Endothelial cell of umbilical vein (primary cell): ENCODE results near the gene FAM43B.

Experiments used
- CTCF ChIP-seq, 2 donors: IDR thresholded peaks; 1 replicate in 1 of 2; 2 replicates in 1 of 2; pipeline ENCODE4 v1.5.1; 2011; ENCODE audit warnings: low read length in 2 of 2, mild to moderate bottlenecking in 2 of 2, moderate library complexity in 2 of 2, control low read depth in 1 of 2, inconsistent platforms in 1 of 2, low read depth in 1 of 2; ENCODE audit not compliant: insufficient read depth in 1 of 2; ENCODE audit errors: extremely low read depth in 1 of 2
- EZH2 ChIP-seq: IDR thresholded peaks from 2 replicates; pipeline ENCODE4 v1.6.1; 2012; ENCODE audit warnings: borderline replicate concordance, low read depth, mild to moderate bottlenecking, moderate library complexity, low read length, inconsistent platforms; ENCODE audit not compliant: severe bottlenecking
- FOS ChIP-seq: IDR thresholded peaks from 2 replicates; pipeline ENCODE4 v1.6.1; 2011; ENCODE audit warnings: mild to moderate bottlenecking, low read length, moderate library complexity, borderline replicate concordance; ENCODE audit not compliant: insufficient read depth
- GATA2 ChIP-seq: IDR thresholded peaks from 2 replicates; pipeline ENCODE4 v1.7.0; 2011; ENCODE audit warnings: low read depth, mild to moderate bottlenecking, moderate library complexity, mixed read lengths, low read length; ENCODE audit not compliant: insufficient read length, insufficient read depth
- JUN ChIP-seq: IDR thresholded peaks from 2 replicates; pipeline ENCODE4 v1.6.1; 2011; ENCODE audit warnings: borderline replicate concordance, low read depth; ENCODE audit not compliant: insufficient read length, insufficient read depth
- MAX ChIP-seq: IDR thresholded peaks from 2 replicates; pipeline ENCODE4 v1.6.1; 2011; ENCODE audit not compliant: insufficient read depth, insufficient read length
- MYC ChIP-seq: IDR thresholded peaks from one replicate; pipeline ENCODE4 v1.6.1; 2011; ENCODE audit warnings: mild to moderate bottlenecking, low read depth, low read length
- POLR2A ChIP-seq: IDR thresholded peaks from 2 replicates; pipeline ENCODE4 v1.6.1; 2012; ENCODE audit warnings: low read depth, mild to moderate bottlenecking, control low read depth, low read length
- POLR2AphosphoS5 ChIP-seq: IDR thresholded peaks from 2 replicates; pipeline ENCODE4 v1.6.1; 2012; ENCODE audit warnings: low read depth, mild to moderate bottlenecking, control low read depth, low read length, moderate library complexity; ENCODE audit not compliant: insufficient read depth

- no peak for TF ChIP-seq POLR2A
- TF ChIP-seq CTCF (IDR thresholded peaks at IDR 0.05; ENCODE audit: extremely low read depth in 1 of 2, insufficient read depth in 1 of 2, low read depth in 1 of 2, low read length in 2 of 2), result no peak
- no peak for TF ChIP-seq MAX
- TF ChIP-seq JUN, result no peak
- no peak for TF ChIP-seq POLR2AphosphoS5
- no peak for TF ChIP-seq EZH2
- no peak for TF ChIP-seq MYC
- no peak for TF ChIP-seq GATA2
- TF ChIP-seq FOS, result no peak
These were observed 1.2 kb upstream of the FAM43B start for GRCh38 chr1:20551161-20551560.
